SH-SY5Y (cell line): ENCODE data around the gene DLGAP1.

ENCODE experiments used
- GATA2 ChIP-seq: IDR thresholded peaks from 2 replicates; pipeline ENCODE4 v1.6.1; 2011; ENCODE audit warnings: mild to moderate bottlenecking, low read depth, low read length
- GATA3 ChIP-seq: IDR thresholded peaks from 2 replicates; pipeline ENCODE4 v1.6.1; 2011; ENCODE audit warnings: low read depth, mild to moderate bottlenecking, low read length, moderate library complexity

DLGAP1 gene

GRCh38 chr18:3903337-3903736 is 551.8 kb downstream of the DLGAP1 start:
- TF ChIP-seq GATA3 = no peak
- TF ChIP-seq GATA2 = no peak

- TF ChIP-seq GATA3 (no peak), GATA2 (no peak)
Observed at GRCh38 chr18:3902676-3903075, 552.4 kb downstream of the DLGAP1 start.

GRCh38 chr18:3901811-3902210 is 553.3 kb downstream of the DLGAP1 start:
- TF ChIP-seq GATA3 (no peak), GATA2 (no peak)

- TF ChIP-seq GATA3 (no peak), GATA2 (no peak)
Observed at GRCh38 chr18:3901042-3901441, 554.1 kb downstream of the DLGAP1 start.

GRCh38 chr18:3900327-3900726 is 554.8 kb downstream of the DLGAP1 start:
- TF ChIP-seq GATA2 (no peak), GATA3 (no peak)

GRCh38 chr18:3898861-3899613 is 556.1 kb downstream of the DLGAP1 start:
- TF ChIP-seq GATA2 = no peak
- no peak for TF ChIP-seq GATA3

GRCh38 chr18:3892152-3892551 is 563.0 kb downstream of the DLGAP1 start:
- TF ChIP-seq GATA2 = no peak
- TF ChIP-seq GATA3 = no peak

- no peak for TF ChIP-seq GATA3
- TF ChIP-seq GATA2 = no peak
Observed at GRCh38 chr18:3891245-3891644, 563.9 kb downstream of the DLGAP1 start.

- TF ChIP-seq GATA3 (no peak), GATA2 (no peak)
Observed at GRCh38 chr18:3889803-3890202, 565.3 kb downstream of the DLGAP1 start.

GRCh38 chr18:3889121-3889520 is 566.0 kb downstream of the DLGAP1 start:
- no peak for TF ChIP-seq GATA3
- no peak for TF ChIP-seq GATA2

GRCh38 chr18:3886575-3887322 is 568.4 kb downstream of the DLGAP1 start:
- TF ChIP-seq GATA2 (no peak), GATA3 (no peak)

- TF ChIP-seq GATA2 (no peak), GATA3 (no peak)
Observed at GRCh38 chr18:3885209-3885792, 569.8 kb downstream of the DLGAP1 start.

GRCh38 chr18:3879836-3880120 is 575.3 kb downstream of the DLGAP1 start:
- no peak for TF ChIP-seq GATA2
- no peak for TF ChIP-seq GATA3

GRCh38 chr18:3879114-3879835 is 575.8 kb downstream of the DLGAP1 start:
- TF ChIP-seq GATA2 (no peak), GATA3 (no peak)
